Erythroblast (primary cell): ENCODE data around the gene NSD2.

Source experiments
- GATA1 ChIP-seq: IDR thresholded peaks from 2 replicates; pipeline ENCODE4 v1.6.1; 2011; ENCODE audit warnings: low read depth, mild to moderate bottlenecking, control low read depth, low read length, moderate library complexity
- POLR2A ChIP-seq: IDR thresholded peaks from 2 replicates; pipeline ENCODE4 v1.6.1; 2011; ENCODE audit warnings: mild to moderate bottlenecking, low read length

DNA sequence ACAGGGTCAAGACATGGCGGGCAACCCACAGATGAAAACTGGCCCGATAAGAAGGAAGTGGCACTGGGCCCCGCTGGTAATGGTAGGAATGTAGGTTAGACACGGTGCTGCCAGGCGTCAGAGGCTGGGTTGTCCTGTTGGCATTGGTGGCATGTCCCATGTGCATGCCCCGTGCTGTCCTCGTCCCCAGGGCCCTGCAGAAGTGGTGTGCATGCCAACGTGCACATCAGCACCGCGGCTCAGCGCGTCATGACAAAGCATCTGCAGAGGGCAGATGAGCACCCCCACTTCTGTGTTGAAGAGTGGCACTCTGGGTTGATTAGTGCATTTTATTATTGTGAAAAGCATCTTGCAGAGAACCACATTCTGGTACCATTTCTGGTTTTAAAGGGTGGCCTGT is 102.0 kb downstream of the NSD2 start:
- TF ChIP-seq POLR2A, result no peak
- no peak for TF ChIP-seq GATA1
